ENCODE data around the gene MGLL.

MGLL gene

DNA sequence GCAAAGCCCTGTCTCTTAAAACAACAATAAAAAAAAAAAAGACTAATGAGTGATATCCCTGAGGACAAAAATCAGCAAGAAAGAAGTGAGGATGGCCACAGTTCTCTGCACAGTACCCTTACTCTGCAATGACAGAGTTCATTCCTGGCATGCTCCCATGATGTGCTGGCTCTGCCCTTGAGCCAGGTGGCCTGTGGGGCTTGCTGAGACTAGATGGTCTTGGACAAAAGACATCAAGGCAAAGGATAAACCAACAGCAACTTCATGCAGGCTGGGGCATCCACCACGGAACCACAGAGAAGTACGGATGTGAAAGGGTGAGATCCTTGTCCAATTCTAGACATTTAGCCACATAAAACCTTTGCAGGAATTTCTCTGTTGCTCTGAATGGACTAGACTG, 12.7 kb downstream of the MGLL start:
- peaks cover 6% of the 10 kb centered on the region for H3K36me3 ChIP-seq (replicated peaks)
- no peak overlapping the region for H3K27ac ChIP-seq
- H3K27me3 ChIP-seq (replicated peaks), result no peaks in the 10 kb centered on the region
- no peak overlapping the region for H3K4me3 ChIP-seq (ENCODE audit: low read depth, low read length)
- in situ Hi-C loops (cut with HindIII; ENCODE audit: low pct_ligation_motif_present, low sequenced_read_pairs), result no loop called here
- no peak for TF ChIP-seq CTCF (IDR thresholded peaks at IDR 0.05; ENCODE audit: low read depth, low read length, missing control alignments)
- DNase-seq, result no peak

GRCh38 chr3:127809211-127809610, 13.1 kb downstream of the MGLL start:
- Histone ChIP-seq H3K27me3 (replicated peaks) (no peaks in the 10 kb centered on the region), H3K4me3 (ENCODE audit: low read depth, low read length) (no peak overlapping the region), H3K27ac (no peak overlapping the region), H3K36me3 (replicated peaks) (peaks cover 6% of the 10 kb centered on the region)
- DNase-seq, result no peak
- in situ Hi-C loops (cut with HindIII; ENCODE audit: low pct_ligation_motif_present, low sequenced_read_pairs), result no loop called here
- TF ChIP-seq CTCF (IDR thresholded peaks at IDR 0.05; ENCODE audit: low read depth, low read length, missing control alignments), result no peak

DNA sequence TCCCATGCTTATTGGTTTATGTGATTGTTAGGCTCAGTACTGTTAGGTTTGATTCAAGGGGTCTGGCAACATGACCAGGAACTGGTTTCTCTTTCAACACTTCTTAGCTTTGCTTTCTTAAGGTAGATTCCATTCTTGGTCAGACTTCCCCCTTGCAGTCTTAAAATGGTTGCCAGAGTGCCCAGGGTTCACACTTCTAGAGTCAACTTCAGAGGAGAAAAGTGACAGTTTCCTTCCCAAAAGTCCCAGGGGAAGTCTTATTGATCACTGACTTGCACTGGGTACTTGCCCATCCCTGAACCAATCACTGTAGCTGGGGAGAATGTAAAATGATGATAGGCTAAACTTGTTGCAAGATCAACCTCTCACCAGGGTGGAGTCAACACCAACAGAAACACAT, 14.1 kb downstream of the MGLL start:
- H3K27me3 ChIP-seq (replicated peaks), result no peaks in the 10 kb centered on the region
- in situ Hi-C loops (cut with HindIII; ENCODE audit: low pct_ligation_motif_present, low sequenced_read_pairs), result no loop called here
- DNase-seq, result no peak
- H3K27ac ChIP-seq, result no peak overlapping the region
- H3K4me3 ChIP-seq (ENCODE audit: low read depth, low read length), result no peak overlapping the region
- H3K36me3 ChIP-seq (replicated peaks), result peaks cover 6% of the 10 kb centered on the region
- no peak for TF ChIP-seq CTCF (IDR thresholded peaks at IDR 0.05; ENCODE audit: low read depth, low read length, missing control alignments)

- in situ Hi-C loops (cut with HindIII; ENCODE audit: low pct_ligation_motif_present, low sequenced_read_pairs), result no loop called here
- Histone ChIP-seq H3K36me3 (replicated peaks) (peaks cover 3% of the 10 kb centered on the region), H3K4me3 (ENCODE audit: low read depth, low read length) (no peak overlapping the region), H3K27ac (no peak overlapping the region), H3K27me3 (replicated peaks) (no peaks in the 10 kb centered on the region)
- no peak for DNase-seq
- no peak for TF ChIP-seq CTCF (IDR thresholded peaks at IDR 0.05; ENCODE audit: low read depth, low read length, missing control alignments)
Observed at GRCh38 chr3:127805026-127805753, 17.1 kb downstream of the MGLL start.

GRCh38 chr3:127804141-127804540, 18.2 kb downstream of the MGLL start:
- Histone ChIP-seq H3K27ac (no peak overlapping the region), H3K4me3 (ENCODE audit: low read depth, low read length) (no peak overlapping the region), H3K27me3 (replicated peaks) (no peaks in the 10 kb centered on the region), H3K36me3 (replicated peaks) (peaks cover 3% of the 10 kb centered on the region)
- no peak for DNase-seq
- no peak for TF ChIP-seq CTCF (IDR thresholded peaks at IDR 0.05; ENCODE audit: low read depth, low read length, missing control alignments)
- in situ Hi-C loops (cut with HindIII; ENCODE audit: low pct_ligation_motif_present, low sequenced_read_pairs), result no loop called here

DNA sequence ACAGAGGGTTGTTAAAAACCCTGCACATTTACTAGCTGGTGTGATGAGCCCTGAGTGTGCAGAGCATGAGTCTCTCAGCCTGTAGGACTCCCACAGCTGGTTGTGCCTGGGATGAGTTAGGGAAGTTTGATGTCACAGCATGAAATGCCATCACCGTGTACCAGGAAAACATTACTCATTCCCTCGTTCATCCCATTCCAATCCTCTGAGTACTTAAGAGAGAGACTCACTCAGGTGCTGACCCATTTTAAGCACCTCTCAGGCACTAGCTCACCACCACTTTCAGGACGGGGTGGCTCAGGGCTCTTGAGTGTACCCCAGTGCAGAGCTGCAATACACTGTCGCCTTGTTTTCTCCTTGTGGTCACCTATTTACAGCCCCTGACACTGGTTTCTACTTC, 18.7 kb downstream of the MGLL start:
- DNase-seq, result peak; percentile 83
- no peaks in the 10 kb centered on the region for H3K36me3 ChIP-seq (replicated peaks)
- TF ChIP-seq CTCF (IDR thresholded peaks at IDR 0.05; ENCODE audit: low read depth, low read length, missing control alignments), result no peak
- H3K4me3 ChIP-seq (ENCODE audit: low read depth, low read length), result no peak overlapping the region
- no peaks in the 10 kb centered on the region for H3K27me3 ChIP-seq (replicated peaks)
- H3K27ac ChIP-seq, result peak overlapping the region; percentile 16
- in situ Hi-C loops (cut with HindIII; ENCODE audit: low pct_ligation_motif_present, low sequenced_read_pairs), result no loop called here
